Measurements from ENCODE around the gene APC2. TPM values are rescaled to one million over a fixed set of nuclear protein-coding genes. Genes with fewer than 3 reads are reported as not detected.
A peak's percentile ranks its signal among the peaks of the same experiment; 100 is the strongest.

The APC2 gene
- total and polyA plus RNA-seq, 7 donors, result 0.01 to 0.06 (median 0.04) TPM; not detected in 1

- intact Hi-C loops (cut with DNase I), result loop anchor here in 1 of 2 donors (10.0 kb wide), 1 partner anchor 137 kb away; the partner anchor contains the start of gene FAM174C
- DNase-seq, result peak; percentile 77 to 90
Observed at GRCh38 chr19:1411255-1412191, 38.4 kb upstream of the APC2 start.

GRCh38 chr19:1412323-1412923 is 37.5 kb upstream of the APC2 start:
- TF ChIP-seq, protein P1, sequence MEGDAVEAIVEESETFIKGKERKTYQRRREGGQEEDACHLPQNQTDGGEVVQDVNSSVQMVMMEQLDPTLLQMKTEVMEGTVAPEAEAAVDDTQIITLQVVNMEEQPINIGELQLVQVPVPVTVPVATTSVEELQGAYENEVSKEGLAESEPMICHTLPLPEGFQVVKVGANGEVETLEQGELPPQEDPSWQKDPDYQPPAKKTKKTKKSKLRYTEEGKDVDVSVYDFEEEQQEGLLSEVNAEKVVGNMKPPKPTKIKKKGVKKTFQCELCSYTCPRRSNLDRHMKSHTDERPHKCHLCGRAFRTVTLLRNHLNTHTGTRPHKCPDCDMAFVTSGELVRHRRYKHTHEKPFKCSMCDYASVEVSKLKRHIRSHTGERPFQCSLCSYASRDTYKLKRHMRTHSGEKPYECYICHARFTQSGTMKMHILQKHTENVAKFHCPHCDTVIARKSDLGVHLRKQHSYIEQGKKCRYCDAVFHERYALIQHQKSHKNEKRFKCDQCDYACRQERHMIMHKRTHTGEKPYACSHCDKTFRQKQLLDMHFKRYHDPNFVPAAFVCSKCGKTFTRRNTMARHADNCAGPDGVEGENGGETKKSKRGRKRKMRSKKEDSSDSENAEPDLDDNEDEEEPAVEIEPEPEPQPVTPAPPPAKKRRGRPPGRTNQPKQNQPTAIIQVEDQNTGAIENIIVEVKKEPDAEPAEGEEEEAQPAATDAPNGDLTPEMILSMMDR (IDR thresholded peaks at IDR 0.05), result no peak

More at GRCh38 chr19:1411255-1412191, 38.4 kb upstream of the APC2 start:
- Histone ChIP-seq H3K4me3 (peak overlapping the region; percentile 97), H3K36me3 (ENCODE audit: insufficient read depth in 1 of 2, low read depth in 1 of 2) (peaks cover 0 to 22% of the 10 kb centered on the region in 2 donors), H3K27ac (peak overlapping the region; percentile 95), H3K9me3 (no peaks in the 10 kb centered on the region), H3K27me3 (ENCODE audit: insufficient read depth in 3 of 3, low read length in 2 of 3) (no peaks in the 10 kb centered on the region), H3K4me1 (peaks cover 71% of the 10 kb centered on the region)
- TF ChIP-seq, protein P1 (IDR thresholded peaks at IDR 0.05), result no peak
- WGBS, 3 donors, result 36 to 51% (median 38%) methylated on average over 29 of the region's 29 CpGs
- peak; percentile 43 to 66 (median 54) for ATAC-seq

GRCh38 chr19:1412995-1413800 is 36.7 kb upstream of the APC2 start:
- H3K4me1 ChIP-seq, result peaks cover 85% of the 10 kb centered on the region
- 63 to 83% (median 64%) methylated on average over 36 of the region's 36 CpGs for WGBS, 3 donors
- peak overlapping the region; percentile 95 for H3K27ac ChIP-seq
- TF ChIP-seq, protein P1 (IDR thresholded peaks at IDR 0.05), result no peak
- peaks cover 0 to 22% of the 10 kb centered on the region in 2 donors for H3K36me3 ChIP-seq (ENCODE audit: insufficient read depth in 1 of 2, low read depth in 1 of 2)
- no peak for ATAC-seq
- H3K4me3 ChIP-seq, result no peak overlapping the region
- intact Hi-C loops (cut with DNase I), result loop anchor here in 1 of 2 donors (10.0 kb wide), 1 partner anchor 138 kb away; the partner anchor contains the start of gene FAM174C
- DNase-seq, result no peak
- no peaks in the 10 kb centered on the region for H3K27me3 ChIP-seq (ENCODE audit: insufficient read depth in 3 of 3, low read length in 2 of 3)
- H3K9me3 ChIP-seq, result no peaks in the 10 kb centered on the region

More at GRCh38 chr19:1412323-1412923, 37.5 kb upstream of the APC2 start:
- peaks cover 0 to 22% of the 10 kb centered on the region in 2 donors for H3K36me3 ChIP-seq (ENCODE audit: insufficient read depth in 1 of 2, low read depth in 1 of 2)
- no peak overlapping the region for H3K4me3 ChIP-seq
- no peaks in the 10 kb centered on the region for H3K27me3 ChIP-seq (ENCODE audit: insufficient read depth in 3 of 3, low read length in 2 of 3)
- no peaks in the 10 kb centered on the region for H3K9me3 ChIP-seq
- ATAC-seq, result no peak
- peaks cover 77% of the 10 kb centered on the region for H3K4me1 ChIP-seq
- no peak for DNase-seq
- WGBS, 3 donors, result 42 to 60% (median 55%) methylated on average over 19 to 21 of the region's 21 CpGs
- H3K27ac ChIP-seq, result peak overlapping the region; percentile 95
- intact Hi-C loops (cut with DNase I), result loop anchor here in 1 of 2 donors (10.0 kb wide), 1 partner anchor 138 kb away; the partner anchor contains the start of gene FAM174C
